ENCODE data around the gene EGFR.

The EGFR gene

GRCh38 chr7:55104712-55105433 is 86.1 kb downstream of the EGFR start:
- DNase-seq: no peak

GRCh38 chr7:55105952-55106351 is 87.1 kb downstream of the EGFR start:
- DNase-seq: no peak

DNA sequence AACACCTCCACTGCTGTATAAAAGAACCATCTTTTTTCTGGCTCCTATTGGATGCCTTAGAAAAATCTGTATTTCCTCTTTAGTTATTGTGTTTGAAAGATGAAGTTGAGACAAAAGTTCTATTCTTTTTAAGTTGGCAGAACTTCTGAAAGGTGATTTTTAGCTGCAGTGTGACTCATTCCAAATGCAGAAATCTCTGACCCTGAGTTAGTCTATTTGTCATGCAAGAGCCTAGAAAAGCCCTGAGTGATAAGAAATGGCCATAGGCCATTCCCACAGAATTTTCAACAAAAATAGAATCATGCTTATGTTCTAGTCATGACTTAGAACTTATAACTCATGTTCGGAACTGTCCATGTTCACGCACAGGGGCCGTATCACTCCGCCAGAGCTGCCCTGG is 89.1 kb downstream of the EGFR start:
- no peak for DNase-seq

GRCh38 chr7:55108401-55108800 is 89.6 kb downstream of the EGFR start:
- DNase-seq: no peak

DNA sequence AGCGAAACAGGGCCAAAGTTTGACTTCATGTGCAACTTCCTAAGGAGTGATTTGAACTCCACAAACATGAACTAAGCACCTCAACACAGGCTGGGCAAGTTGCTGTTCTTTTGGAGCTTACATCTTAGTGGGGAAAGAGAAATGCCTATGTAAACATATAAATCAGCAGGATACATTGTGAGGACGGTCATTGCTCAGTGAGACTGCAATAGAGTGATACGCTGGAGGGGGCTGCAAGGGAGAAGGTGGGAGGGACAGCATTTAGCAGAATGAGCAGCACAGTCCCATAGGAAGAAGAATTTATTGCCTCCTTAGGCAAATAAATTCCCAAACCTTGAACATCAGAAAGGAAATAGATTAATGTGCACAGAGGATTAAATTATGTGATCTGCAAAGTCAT is 90.0 kb downstream of the EGFR start:
- DNase-seq: no peak

DNA sequence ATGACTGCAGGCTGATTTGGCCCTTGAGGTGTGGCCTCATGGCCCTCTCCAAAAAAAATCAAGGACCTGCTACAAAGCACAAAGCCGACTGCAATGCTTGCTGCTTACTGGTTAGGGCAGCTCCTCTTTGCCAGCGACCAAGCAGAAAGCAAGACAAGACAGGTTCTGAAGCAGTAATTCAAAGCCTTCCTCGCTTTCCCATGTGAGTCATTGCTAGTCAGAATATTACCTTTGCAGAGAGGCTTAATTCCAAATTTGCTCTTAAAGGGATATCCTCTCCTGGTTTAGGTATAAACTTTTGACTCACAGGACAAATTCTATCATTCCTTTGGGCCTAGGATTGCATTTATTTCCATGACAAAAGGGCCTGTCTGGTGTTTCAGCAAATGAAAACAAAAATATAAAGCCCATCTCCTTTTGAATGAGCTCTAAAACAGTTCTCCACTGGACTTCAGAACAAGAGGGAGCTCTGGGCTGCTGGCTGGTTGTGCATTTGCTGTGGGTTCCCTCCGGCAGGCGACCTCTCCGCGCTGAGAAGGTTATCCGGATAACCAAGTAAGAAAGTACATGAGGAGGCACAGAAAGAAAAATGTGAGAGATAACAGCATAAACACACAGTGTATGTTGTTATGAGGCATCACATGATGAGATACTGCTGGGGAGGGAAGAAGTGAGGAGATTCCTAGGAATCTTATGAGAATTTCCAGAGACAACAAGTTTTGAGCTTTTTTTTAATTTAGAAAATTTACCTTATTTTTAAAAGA is 90.8 kb downstream of the EGFR start:
- no peak for DNase-seq

DNA sequence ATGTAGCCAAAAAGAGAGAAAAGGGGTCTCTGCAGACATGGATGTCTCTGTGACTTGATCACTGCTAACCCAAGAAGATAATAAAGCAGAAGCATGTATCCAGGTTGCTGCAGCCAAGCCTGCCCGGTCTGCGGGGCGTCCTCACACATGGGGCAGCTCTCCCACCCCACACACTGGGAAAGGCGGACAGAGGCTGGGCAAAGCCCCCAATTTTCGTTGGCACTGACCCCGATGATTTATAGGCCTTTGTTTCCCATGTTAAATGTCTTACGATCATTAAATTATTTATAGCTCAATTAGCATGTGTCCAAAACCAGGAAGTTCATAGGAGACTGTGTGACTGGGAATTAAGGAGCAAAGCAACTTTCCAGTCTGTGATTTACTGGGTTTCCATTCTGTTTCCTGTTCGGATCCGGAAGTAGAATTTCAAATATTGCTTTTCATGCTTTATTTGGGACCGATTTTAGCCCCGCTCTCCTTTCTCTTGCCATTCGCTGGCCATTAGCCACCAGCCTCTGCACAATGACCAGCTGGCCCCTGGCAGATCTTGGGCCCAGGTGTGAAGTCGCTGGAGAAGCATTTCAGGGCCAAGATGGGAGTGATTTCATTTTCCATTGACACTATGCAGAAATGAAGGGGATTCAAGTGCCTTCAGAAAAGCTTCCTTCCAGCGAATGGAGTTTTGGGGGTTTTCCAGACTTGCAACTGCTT is 91.6 kb downstream of the EGFR start:
- DNase-seq: no peak

DNA sequence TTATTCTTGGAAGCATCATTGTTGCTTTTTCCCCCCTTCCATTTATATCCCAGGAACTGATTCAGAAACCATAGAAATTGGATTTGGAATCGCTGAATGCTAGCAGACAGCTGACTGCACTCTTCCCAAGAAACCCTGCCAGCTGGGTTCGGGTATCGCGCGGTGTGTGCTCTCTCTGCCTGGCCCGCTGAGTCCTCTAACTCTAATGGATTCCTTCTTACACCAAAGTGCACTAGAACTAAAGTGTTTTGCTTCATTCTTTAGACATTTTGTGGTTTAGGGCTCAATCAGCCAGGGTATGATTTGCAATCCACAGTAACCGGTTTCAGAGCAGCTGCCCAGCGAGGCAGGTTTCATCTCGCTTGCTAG is 92.2 kb downstream of the EGFR start:
- DNase-seq: peak in 1 of 14 donors; percentile 26

DNA sequence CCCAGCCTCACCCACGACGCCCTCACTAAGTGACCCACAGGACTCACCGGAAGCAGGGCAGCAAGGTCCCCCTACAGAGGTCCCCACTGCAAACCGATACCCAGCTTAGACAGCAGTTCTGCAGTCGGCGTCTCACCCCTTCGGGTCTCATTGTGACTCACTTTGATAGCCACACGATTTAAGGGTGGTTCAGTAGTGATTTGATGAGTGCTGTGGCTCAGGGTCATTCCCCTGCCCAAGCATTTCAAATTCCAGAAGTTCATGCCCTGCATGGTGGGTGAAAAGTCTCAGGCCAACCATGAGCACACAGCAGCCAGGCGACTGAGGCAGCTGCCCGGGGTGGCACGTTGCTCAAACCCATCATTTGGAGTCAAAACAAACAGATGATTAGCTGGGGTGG is 93.2 kb downstream of the EGFR start:
- DNase-seq: no peak

DNA sequence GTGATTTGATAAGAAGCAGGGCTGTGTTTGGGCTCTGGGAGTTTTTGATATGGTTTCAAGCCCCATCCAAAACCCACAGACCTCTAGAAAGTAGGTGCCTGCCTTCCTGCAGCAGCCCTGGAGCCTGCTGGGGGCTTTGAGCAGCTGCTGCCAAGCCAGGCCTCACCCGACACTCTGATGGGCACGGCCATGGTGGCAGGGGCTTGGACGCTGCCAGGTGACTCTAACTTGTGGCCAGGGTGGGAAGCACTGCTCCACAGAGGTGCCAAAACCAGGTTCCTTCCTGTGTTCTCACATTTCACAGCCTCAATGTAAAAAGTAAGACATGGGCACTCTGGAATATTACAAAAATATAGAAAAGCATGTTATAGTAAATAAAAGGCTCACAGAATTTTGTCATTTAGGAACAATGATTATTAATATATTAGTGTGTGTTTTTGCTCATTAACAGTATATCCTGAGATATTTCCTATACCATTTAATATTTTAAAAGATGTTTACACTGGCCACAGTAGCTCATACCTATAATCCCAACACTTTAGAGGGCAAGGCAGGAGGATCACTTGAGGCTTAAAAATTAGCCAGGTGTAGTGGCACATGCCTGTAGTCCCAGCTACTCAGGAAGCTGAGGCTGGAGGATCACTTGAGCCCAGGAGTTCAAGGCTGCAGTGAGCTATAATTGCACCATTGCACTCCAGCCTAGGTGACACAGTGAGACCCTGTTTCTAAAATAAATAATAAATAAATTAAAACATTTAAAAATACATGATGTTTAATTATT is 95.1 kb downstream of the EGFR start:
- DNase-seq: no peak

- DNase-seq: no peak
Observed at GRCh38 chr7:55117286-55117685, 98.5 kb downstream of the EGFR start.

GRCh38 chr7:55118426-55118825 is 99.6 kb downstream of the EGFR start:
- DNase-seq: no peak

- no peak for DNase-seq
Observed at GRCh38 chr7:55119571-55119970, 100.8 kb downstream of the EGFR start.

DNA sequence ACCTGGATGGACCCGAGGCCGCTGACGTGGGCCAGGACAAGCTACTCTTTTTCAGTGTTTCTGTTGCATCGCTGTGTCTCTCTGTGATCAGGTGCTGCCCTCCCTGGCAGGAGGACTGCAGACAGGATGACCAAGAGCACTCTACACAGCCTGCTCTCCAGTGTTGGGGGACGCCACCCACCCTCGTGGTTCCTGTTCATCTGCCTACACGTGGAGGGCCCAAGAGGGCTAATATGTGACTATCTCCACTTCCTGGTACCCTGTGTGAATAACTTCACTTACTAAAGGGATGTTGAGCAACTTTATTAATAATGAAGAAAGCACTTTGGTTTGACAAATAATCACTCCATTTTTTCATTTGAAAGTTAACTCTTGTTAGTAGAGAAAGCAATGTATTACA is 101.3 kb downstream of the EGFR start:
- no peak for DNase-seq

GRCh38 chr7:55120501-55121198 is 101.8 kb downstream of the EGFR start:
- no peak for DNase-seq

DNA sequence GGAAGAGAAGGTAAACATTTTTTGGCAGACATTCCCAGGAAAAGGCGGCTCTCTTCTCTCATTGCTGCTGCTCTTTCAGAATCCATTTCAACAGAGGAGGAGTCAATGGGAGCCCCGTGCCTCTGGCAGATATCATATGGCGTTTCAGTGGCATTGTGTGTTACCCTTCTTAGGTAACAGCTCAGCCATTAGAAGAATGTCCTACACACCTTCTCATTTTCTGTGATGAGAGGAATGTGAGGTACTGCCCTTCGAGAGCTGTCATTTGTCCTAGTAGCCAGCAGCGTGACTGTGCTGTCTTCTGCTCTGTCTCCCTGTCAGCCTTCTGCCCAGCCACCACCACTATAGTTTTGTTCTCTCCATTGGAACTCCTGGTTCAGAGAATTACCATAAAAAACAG is 102.4 kb downstream of the EGFR start:
- no peak for DNase-seq

GRCh38 chr7:55122263-55122662 is 103.4 kb downstream of the EGFR start:
- DNase-seq: no peak

- DNase-seq: no peak
Observed at GRCh38 chr7:55124989-55125875, 106.4 kb downstream of the EGFR start.

DNA sequence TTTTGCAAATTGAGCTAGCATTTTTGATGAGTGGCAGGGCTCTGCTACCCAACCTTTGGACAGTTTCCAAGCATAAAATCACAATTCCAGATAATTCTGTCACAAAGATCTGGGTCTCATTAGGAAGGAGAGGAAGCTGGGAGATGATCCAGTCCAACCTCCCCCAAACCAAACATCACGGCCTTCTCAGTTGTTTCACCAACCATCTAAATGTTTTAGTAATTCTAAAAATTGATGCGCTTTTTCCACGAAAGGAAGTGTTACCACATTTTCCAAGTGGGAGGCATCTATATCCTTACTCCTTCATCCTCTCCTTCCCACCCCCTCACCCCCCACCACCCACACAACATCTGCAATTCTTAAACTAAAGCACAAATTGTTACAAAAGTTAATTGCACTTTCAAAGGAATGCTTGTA is 108.3 kb downstream of the EGFR start:
- DNase-seq: no peak

- DNase-seq: no peak
Observed at GRCh38 chr7:55127622-55128081, 108.8 kb downstream of the EGFR start.
